HepG2 (cell line): ENCODE results near the gene ALDH4A1. TPM values are rescaled to one million over a fixed set of nuclear protein-coding genes. Genes with fewer than 3 reads are reported as not detected.

Source experiments
- ARNTL ChIP-seq: sonication (generic); formaldehyde crosslinking; IDR thresholded peaks from 2 replicates; pipeline ENCODE4 v1.4.0; 2020; ENCODE audit warnings: mild to moderate bottlenecking, missing genetic modification reagents
- CBX1 ChIP-seq: IDR thresholded peaks from one replicate; pipeline ENCODE4 v1.6.1; 2016; ENCODE audit warnings: antibody characterized with exemption, low read depth
- NFYB ChIP-seq: sonication (generic); formaldehyde crosslinking; IDR thresholded peaks from 2 replicates; pipeline ENCODE4 v1.4.0; 2020; ENCODE audit warnings: missing genetic modification reagents
- PRPF4 ChIP-seq: fragments of 200-400 bp; formaldehyde crosslinking; IDR thresholded peaks from 2 replicates; pipeline ENCODE4 v1.6.1; 2016; ENCODE audit warnings: low read length, low read depth; ENCODE audit not compliant: poor library complexity, severe bottlenecking
- ZNF292 ChIP-seq: sonication (generic); formaldehyde crosslinking; IDR thresholded peaks from 2 replicates; pipeline ENCODE4 v1.8.1; 2022; ENCODE audit warnings: mild to moderate bottlenecking, low read depth, missing genetic modification reagents, borderline replicate concordance
- ZNF33B ChIP-seq: sonication (generic); formaldehyde crosslinking; IDR thresholded peaks from 2 replicates; pipeline ENCODE4 v1.5.1; 2020; ENCODE audit warnings: mild to moderate bottlenecking, missing genetic modification reagents
- ZNF431 ChIP-seq: sonication (generic); formaldehyde crosslinking; IDR thresholded peaks from 2 replicates; pipeline ENCODE4 v1.9.0; 2022; ENCODE audit warnings: missing genetic modification reagents, low read depth, mild to moderate bottlenecking, borderline replicate concordance
- ZNF567 ChIP-seq: sonication (generic); formaldehyde crosslinking; IDR thresholded peaks from 2 replicates; pipeline ENCODE4 v1.8.1; 2023; ENCODE audit warnings: mild to moderate bottlenecking, missing genetic modification reagents, borderline replicate concordance
- ZNF703 ChIP-seq: sonication (generic); formaldehyde crosslinking; IDR thresholded peaks from 2 replicates; pipeline ENCODE4 v1.5.1; 2020; ENCODE audit warnings: missing genetic modification reagents, mild to moderate bottlenecking, moderate library complexity, borderline replicate concordance
- ZNF75D ChIP-seq: sonication (generic); formaldehyde crosslinking; IDR thresholded peaks from 2 replicates; pipeline ENCODE4 v1.8.1; 2023; ENCODE audit warnings: missing genetic modification reagents, mild to moderate bottlenecking, borderline replicate concordance
- polyA plus RNA-seq, 8 experiments: library from polyadenylated mRNA; depleted of rRNA in 3 of 8; stranded (reverse) in 7 of 8; unstranded in 1 of 8; fragments of >200 nt; fragmentation: Illumina TruSeq in 4 of 8; extraction: Trizol in 4 of 8; gene quantifications; 2 replicates each; pipeline versions ENCODE4 v1.2.1 to v1.2.3, GENCODE V29; 2011 to 2016; ENCODE audit warnings: low read depth in 4 of 8, missing spikeins in 1 of 8, mixed read lengths in 1 of 8; ENCODE audit not compliant: insufficient read depth in 1 of 8
- total RNA-seq, 5 experiments: library from RNA; depleted of rRNA; stranded (reverse); fragments of >200 nt; fragmentation: Illumina TruSeq; extraction: Trizol; gene quantifications; 2 replicates each; pipeline ENCODE4 v1.2.3, GENCODE V29; 2016; ENCODE audit warnings: low read depth in 1 of 5
- TF ChIP-seq, protein P1 (sequence below): sonication (generic); formaldehyde crosslinking; IDR thresholded peaks from 2 replicates; pipeline ENCODE4 v1.4.0; 2020; ENCODE audit warnings: missing genetic modification reagents, mild to moderate bottlenecking, borderline replicate concordance
- TF ChIP-seq, protein P2 (sequence below): sonication (generic); formaldehyde crosslinking; IDR thresholded peaks from 2 replicates; pipeline ENCODE4 v1.4.0; 2020; ENCODE audit warnings: missing genetic modification reagents, borderline replicate concordance
- TF ChIP-seq, protein P3 (sequence below): sonication (generic); formaldehyde crosslinking; IDR thresholded peaks from 2 replicates; pipeline ENCODE4 v1.4.0; 2020; ENCODE audit warnings: missing genetic modification reagents
- TF ChIP-seq, protein P4 (sequence below): sonication (generic); formaldehyde crosslinking; IDR thresholded peaks from 2 replicates; pipeline ENCODE4 v1.5.0; 2020; ENCODE audit warnings: mild to moderate bottlenecking, missing genetic modification reagents, moderate library complexity

ALDH4A1 gene
- total and polyA plus RNA-seq, 2 of the 13 experiments (the other 11 are each of a cell fraction or from before 2014, with no cell fraction given) = 76.4 to 240 TPM

DNA sequence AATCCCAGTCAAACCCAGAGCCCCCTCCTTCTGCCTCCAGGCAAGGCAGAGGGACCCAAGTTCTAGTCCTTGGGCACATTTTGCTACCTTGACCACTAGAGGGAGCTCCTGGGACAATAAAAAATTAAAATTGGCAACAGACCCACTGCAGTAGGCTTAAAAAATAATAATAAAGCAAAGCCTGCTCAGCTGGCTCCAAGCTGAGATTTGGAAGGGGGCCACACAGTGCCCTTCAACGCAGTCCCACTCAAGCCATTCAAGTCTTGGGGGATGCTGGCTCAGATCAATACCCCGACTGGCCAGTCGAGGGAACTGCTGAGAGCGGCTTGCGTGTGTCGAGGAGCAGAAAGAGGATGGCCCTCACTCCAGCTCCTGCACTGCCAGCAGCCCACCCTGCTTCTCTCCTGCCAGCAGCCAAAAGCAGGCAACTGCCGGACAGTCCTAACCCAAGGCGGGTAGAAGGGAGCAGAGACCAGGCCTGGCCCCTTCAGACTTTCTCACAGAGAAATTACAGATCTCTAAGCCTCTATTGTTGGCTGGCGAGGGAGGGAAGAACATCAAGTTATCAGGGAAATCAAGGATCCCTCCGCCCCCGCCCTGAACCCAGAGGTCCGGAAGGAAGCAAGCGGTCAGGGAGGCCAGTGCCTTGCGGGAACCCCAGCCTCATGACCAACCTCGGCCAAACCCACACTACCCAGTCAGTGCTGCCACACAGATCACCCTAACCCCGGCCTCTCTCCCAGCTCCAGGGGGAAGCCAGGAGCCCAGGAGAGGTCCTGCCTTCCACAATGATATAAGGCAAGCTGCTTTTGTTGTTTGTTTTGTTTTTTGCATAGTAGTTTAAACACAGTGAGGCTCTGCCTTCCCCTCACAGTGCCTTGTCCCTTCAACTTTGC is 4.9 kb upstream of the ALDH4A1 start (continued):
- TF ChIP-seq, protein P1, sequence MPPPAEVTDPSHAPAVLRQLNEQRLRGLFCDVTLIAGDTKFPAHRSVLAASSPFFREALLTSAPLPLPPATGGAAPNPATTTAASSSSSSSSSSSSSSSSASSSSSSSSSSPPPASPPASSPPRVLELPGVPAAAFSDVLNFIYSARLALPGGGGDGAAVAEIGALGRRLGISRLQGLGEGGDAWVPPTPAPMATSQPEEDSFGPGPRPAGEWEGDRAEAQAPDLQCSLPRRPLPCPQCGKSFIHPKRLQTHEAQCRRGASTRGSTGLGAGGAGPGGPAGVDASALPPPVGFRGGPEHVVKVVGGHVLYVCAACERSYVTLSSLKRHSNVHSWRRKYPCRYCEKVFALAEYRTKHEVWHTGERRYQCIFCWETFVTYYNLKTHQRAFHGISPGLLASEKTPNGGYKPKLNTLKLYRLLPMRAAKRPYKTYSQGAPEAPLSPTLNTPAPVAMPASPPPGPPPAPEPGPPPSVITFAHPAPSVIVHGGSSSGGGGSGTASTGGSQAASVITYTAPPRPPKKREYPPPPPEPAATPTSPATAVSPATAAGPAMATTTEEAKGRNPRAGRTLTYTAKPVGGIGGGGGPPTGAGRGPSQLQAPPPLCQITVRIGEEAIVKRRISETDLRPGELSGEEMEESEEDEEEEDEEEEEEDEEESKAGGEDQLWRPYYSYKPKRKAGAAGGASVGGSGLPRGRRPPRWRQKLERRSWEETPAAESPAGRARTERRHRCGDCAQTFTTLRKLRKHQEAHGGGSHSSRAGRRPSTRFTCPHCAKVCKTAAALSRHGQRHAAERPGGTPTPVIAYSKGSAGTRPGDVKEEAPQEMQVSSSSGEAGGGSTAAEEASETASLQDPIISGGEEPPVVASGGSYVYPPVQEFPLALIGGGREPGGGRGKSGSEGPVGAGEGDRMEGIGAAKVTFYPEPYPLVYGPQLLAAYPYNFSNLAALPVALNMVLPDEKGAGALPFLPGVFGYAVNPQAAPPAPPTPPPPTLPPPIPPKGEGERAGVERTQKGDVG (CRISPR knock-in tag) = no peak
- TF ChIP-seq, protein P2, sequence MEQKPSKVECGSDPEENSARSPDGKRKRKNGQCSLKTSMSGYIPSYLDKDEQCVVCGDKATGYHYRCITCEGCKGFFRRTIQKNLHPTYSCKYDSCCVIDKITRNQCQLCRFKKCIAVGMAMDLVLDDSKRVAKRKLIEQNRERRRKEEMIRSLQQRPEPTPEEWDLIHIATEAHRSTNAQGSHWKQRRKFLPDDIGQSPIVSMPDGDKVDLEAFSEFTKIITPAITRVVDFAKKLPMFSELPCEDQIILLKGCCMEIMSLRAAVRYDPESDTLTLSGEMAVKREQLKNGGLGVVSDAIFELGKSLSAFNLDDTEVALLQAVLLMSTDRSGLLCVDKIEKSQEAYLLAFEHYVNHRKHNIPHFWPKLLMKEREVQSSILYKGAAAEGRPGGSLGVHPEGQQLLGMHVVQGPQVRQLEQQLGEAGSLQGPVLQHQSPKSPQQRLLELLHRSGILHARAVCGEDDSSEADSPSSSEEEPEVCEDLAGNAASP (CRISPR knock-in tag) = 0 out of 2 replicates have a peak, but pooled peaks have one; percentile 22
- TF ChIP-seq PRPF4 (no peak), ZNF75D (CRISPR knock-in tag) (no peak), ZNF292 (CRISPR knock-in tag) (no peak), NFYB (CRISPR knock-in tag) (no peak), CBX1 (no peak), ZNF703 (CRISPR knock-in tag) (no peak), ZNF431 (CRISPR knock-in tag) (no peak), ZNF33B (CRISPR knock-in tag) (no peak), ZNF567 (CRISPR knock-in tag) (no peak), ARNTL (CRISPR knock-in tag) (no peak)
- TF ChIP-seq, protein P3, sequence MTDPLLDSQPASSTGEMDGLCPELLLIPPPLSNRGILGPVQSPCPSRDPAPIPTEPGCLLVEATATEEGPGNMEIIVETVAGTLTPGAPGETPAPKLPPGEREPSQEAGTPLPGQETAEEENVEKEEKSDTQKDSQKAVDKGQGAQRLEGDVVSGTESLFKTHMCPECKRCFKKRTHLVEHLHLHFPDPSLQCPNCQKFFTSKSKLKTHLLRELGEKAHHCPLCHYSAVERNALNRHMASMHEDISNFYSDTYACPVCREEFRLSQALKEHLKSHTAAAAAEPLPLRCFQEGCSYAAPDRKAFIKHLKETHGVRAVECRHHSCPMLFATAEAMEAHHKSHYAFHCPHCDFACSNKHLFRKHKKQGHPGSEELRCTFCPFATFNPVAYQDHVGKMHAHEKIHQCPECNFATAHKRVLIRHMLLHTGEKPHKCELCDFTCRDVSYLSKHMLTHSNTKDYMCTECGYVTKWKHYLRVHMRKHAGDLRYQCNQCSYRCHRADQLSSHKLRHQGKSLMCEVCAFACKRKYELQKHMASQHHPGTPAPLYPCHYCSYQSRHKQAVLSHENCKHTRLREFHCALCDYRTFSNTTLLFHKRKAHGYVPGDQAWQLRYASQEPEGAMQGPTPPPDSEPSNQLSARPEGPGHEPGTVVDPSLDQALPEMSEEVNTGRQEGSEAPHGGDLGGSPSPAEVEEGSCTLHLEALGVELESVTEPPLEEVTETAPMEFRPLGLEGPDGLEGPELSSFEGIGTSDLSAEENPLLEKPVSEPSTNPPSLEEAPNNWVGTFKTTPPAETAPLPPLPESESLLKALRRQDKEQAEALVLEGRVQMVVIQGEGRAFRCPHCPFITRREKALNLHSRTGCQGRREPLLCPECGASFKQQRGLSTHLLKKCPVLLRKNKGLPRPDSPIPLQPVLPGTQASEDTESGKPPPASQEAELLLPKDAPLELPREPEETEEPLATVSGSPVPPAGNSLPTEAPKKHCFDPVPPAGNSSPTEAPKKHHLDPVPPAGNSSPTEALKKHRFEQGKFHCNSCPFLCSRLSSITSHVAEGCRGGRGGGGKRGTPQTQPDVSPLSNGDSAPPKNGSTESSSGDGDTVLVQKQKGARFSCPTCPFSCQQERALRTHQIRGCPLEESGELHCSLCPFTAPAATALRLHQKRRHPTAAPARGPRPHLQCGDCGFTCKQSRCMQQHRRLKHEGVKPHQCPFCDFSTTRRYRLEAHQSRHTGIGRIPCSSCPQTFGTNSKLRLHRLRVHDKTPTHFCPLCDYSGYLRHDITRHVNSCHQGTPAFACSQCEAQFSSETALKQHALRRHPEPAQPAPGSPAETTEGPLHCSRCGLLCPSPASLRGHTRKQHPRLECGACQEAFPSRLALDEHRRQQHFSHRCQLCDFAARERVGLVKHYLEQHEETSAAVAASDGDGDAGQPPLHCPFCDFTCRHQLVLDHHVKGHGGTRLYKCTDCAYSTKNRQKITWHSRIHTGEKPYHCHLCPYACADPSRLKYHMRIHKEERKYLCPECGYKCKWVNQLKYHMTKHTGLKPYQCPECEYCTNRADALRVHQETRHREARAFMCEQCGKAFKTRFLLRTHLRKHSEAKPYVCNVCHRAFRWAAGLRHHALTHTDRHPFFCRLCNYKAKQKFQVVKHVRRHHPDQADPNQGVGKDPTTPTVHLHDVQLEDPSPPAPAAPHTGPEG (CRISPR knock-in tag) = no peak
- TF ChIP-seq, protein P4, sequence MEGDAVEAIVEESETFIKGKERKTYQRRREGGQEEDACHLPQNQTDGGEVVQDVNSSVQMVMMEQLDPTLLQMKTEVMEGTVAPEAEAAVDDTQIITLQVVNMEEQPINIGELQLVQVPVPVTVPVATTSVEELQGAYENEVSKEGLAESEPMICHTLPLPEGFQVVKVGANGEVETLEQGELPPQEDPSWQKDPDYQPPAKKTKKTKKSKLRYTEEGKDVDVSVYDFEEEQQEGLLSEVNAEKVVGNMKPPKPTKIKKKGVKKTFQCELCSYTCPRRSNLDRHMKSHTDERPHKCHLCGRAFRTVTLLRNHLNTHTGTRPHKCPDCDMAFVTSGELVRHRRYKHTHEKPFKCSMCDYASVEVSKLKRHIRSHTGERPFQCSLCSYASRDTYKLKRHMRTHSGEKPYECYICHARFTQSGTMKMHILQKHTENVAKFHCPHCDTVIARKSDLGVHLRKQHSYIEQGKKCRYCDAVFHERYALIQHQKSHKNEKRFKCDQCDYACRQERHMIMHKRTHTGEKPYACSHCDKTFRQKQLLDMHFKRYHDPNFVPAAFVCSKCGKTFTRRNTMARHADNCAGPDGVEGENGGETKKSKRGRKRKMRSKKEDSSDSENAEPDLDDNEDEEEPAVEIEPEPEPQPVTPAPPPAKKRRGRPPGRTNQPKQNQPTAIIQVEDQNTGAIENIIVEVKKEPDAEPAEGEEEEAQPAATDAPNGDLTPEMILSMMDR (CRISPR knock-in tag) = peak; percentile 74
